ENCODE results near the gene VHLL.

- TF ChIP-seq CTCF (IDR thresholded peaks at IDR 0.05) (no peak), POLR2A (IDR thresholded peaks at IDR 0.05) (no peak)
These were observed 11.9 kb upstream of the VHLL start for GRCh38 chr1:156310962-156311361.

Measured in vagina (tissue), 2 donors.